22Rv1 (cell line): ENCODE data around the gene ARID3B.

ENCODE experiments used
- H3K27ac ChIP-seq: fragments of 450-650 bp; 2 replicates; pipeline ENCODE4 v1.5.1; 2017
- ZFX ChIP-seq: fragments of 450-650 bp; IDR thresholded peaks from 2 replicates; pipeline ENCODE4 v1.6.1; 2017; ENCODE audit warnings: antibody characterized with exemption, borderline replicate concordance
- TF ChIP-seq, protein P1 (sequence below): fragments of 450-650 bp; IDR thresholded peaks from 2 replicates; pipeline ENCODE4 v1.5.1; 2017; ENCODE audit warnings: mild to moderate bottlenecking

ARID3B gene, protein sequence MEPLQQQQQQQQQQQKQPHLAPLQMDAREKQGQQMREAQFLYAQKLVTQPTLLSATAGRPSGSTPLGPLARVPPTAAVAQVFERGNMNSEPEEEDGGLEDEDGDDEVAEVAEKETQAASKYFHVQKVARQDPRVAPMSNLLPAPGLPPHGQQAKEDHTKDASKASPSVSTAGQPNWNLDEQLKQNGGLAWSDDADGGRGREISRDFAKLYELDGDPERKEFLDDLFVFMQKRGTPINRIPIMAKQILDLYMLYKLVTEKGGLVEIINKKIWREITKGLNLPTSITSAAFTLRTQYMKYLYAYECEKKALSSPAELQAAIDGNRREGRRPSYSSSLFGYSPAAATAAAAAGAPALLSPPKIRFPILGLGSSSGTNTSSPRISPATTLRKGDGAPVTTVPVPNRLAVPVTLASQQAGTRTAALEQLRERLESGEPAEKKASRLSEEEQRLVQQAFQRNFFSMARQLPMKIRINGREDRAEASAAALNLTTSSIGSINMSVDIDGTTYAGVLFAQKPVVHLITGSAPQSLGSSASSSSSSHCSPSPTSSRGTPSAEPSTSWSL

DNA sequence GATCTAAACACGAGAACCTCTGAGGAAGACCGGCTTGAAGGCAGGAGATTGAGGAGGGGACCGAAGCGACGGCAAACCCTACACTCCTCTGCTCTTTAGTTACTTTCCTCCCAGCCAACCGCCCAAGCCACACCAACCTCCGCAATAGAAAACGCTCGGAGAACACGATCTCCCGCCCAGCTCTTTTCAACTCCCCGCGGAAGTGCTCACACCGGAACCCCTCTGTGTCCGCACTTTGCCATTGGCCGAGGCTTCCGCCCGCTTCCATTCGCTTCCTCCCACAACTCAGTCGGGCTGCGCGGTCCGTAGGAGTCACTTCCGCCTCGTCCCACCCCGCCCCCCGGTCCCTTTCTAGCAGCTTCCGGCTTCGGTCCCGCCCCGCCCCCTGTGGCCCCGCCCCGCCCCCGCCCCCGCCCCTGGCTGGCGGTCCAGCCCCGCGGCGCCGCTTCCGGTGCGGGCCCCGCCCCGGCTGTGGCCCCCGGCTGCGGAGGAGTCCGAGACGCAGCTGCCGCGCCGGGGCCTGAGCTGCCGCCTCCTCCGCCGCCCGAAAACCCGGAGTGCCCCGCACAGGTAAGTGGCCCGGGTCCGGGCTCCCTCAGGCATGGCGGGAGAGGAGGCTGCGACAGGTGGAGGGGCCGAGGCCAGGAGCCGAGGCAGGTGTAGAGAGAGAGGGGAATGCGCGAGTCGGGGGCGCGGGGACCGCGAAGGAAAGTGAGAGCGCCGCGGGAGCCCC is at the start of gene ARID3B:
ARID3B (plus strand) TSS at position 460 of the 733 bp plus-strand sequence. CDS start 2,717 bp downstream, outside the sequence.
- TF ChIP-seq, protein P1, sequence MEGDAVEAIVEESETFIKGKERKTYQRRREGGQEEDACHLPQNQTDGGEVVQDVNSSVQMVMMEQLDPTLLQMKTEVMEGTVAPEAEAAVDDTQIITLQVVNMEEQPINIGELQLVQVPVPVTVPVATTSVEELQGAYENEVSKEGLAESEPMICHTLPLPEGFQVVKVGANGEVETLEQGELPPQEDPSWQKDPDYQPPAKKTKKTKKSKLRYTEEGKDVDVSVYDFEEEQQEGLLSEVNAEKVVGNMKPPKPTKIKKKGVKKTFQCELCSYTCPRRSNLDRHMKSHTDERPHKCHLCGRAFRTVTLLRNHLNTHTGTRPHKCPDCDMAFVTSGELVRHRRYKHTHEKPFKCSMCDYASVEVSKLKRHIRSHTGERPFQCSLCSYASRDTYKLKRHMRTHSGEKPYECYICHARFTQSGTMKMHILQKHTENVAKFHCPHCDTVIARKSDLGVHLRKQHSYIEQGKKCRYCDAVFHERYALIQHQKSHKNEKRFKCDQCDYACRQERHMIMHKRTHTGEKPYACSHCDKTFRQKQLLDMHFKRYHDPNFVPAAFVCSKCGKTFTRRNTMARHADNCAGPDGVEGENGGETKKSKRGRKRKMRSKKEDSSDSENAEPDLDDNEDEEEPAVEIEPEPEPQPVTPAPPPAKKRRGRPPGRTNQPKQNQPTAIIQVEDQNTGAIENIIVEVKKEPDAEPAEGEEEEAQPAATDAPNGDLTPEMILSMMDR = no peak
- TF ChIP-seq ZFX = no peak
- peak within 1 kb of the TSS; percentile 92 for H3K27ac ChIP-seq

DNA sequence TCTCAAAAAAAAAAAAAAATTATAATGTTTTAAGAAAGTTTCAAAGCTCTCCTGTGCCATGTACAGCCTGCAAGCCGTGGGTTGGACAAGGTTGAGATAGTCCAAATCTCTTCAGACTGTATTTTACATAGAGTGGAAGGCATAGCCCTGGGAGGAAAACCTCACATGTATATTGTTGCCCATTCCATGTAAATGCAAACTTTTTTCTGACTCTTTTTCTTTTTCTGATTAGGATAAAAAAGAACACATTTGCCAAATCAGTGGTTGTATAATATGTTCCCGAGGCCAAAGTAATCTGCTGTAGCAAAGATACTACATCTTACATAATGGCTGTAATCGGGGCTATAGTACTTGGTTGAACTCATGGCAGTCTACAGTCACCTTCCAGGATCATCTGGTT is 44.4 kb upstream of the ARID3B start:
- no peak for TF ChIP-seq ZFX
- TF ChIP-seq, protein P1 = no peak
- H3K27ac ChIP-seq = no peak overlapping the region

DNA sequence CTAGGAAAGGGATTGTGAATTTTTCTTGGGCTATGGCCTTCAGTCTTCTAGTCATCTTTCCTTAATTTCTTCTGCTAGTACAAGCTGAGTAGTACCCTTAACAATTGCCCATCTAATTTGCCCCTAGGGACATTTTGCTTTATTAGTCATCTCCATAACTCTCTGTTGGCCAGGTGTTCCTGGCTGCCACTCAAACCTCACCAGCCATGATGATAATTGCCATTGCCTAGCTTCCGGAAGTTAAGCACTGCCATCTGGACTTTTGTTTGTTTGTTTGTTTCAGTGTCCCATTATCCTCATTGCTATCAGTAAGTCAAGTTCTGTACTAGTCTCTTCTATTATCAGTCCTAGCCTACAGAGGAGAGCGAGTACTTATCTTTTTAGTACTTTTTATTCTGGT is 43.4 kb upstream of the ARID3B start:
- TF ChIP-seq, protein P1 = no peak
- TF ChIP-seq ZFX = no peak
- H3K27ac ChIP-seq = peak overlapping the region; percentile 51

DNA sequence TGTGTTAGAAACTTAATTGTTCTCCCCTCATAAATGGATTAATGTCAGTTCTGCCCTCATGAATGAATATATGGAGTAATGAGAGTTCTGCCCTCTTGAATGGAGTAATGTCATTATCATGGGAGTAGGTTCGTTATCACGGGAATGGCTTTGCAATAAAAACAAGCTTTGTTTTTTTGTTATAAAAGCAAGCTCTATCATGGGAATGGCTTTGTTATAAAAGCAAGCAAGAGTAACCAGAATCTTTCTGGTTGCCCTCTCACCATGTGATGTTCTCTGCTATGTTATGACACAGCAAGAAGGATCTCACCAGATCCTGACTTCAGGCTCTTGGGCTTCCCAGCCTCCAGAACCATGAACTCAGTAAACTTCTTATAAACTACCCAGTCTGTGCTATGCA is 41.7 kb upstream of the ARID3B start:
- H3K27ac ChIP-seq = no peak overlapping the region
- TF ChIP-seq, protein P1 = no peak
- no peak for TF ChIP-seq ZFX

DNA sequence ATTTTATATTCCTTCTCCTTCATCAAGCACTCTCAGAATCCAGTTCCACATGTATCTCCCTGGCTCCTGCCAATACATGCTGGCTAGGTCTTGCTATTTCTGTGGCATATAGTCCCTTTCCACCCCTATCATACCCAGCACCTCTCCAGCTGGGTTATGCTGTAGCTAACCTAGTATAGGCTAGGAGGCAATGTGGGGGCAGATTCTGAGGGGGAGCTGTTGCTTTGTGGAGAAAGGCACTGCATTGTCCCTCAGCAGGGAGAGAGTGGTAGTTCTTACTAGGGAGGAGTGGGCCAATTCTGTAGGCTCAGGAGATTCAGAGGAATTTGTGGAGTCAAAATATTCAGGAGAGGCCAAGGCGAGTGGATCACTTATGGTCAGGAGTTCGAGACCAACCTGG is 40.6 kb upstream of the ARID3B start:
- no peak overlapping the region for H3K27ac ChIP-seq
- TF ChIP-seq, protein P1 = no peak
- no peak for TF ChIP-seq ZFX

DNA sequence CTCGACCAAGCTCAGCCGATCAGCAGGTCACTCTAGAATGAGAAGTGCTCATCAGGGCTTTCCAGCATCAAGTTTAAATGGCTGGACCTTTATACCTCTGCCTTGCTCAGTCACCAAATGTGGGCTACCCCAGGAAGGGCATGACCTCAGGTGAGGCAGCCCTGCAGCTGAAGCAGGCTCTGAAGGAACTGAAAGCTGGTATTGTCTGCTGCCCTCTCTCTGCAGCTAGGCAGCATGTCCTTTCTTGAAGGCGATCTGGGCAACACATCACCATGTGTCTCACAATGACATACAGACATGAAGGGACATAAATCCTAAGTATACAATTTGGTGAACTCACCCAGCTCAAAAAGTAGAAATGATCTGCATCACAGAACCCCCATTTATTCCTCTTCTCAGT is 38.7 kb upstream of the ARID3B start:
- TF ChIP-seq ZFX = no peak
- TF ChIP-seq, protein P1 = no peak
- H3K27ac ChIP-seq = no peak overlapping the region
